HTR-8/SVneo (cell line): ENCODE results near the gene MAP3K9.

ENCODE experiments used
- DNase-seq: peaks from one replicate; pipeline ENCODE4 v3.0.0; 2011; ENCODE audit warnings: low spot score, mixed read lengths; ENCODE audit not compliant: insufficient read length
- FAIRE-seq: peaks from 2 replicates; lab custom pipeline; 2011; peaks lifted over from hg19 to GRCh38; lab: Jason Lieb, UNC

The MAP3K9 gene

DNA sequence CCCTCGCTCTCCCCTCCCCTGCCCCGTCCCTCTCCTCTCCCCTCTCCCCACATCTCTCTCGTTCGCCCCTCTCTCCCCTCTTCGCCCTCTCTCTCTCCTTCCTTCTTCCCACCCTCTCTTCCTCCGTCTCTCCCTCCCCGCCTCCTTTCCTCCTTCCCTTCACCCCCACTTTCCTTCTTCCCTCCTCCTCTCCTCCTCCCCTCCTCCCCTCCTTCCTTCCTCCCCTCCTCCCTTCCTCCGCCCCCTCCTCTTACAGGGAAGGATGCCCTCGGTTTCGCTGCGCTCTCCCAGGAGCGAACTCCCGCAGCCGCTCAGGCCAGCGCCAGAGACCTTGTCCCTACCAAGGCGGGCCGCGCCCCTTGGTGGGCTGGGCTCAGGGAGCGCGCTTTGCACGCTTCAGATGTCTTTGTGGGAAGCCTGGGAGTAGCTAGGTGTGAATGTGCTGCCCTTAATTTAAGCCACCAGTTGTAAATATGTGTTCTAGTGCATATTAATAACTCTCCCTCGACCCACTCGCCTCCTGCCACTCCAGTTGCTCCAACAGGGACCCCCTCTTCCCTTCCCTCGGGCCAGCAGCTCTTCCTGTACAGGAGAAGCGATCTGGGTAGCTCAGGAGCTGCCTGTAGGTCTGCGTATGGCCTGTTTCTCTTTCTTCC is 13.3 kb upstream of the MAP3K9 start:
- DNase-seq = peak; percentile 76
- no peak for FAIRE-seq

DNA sequence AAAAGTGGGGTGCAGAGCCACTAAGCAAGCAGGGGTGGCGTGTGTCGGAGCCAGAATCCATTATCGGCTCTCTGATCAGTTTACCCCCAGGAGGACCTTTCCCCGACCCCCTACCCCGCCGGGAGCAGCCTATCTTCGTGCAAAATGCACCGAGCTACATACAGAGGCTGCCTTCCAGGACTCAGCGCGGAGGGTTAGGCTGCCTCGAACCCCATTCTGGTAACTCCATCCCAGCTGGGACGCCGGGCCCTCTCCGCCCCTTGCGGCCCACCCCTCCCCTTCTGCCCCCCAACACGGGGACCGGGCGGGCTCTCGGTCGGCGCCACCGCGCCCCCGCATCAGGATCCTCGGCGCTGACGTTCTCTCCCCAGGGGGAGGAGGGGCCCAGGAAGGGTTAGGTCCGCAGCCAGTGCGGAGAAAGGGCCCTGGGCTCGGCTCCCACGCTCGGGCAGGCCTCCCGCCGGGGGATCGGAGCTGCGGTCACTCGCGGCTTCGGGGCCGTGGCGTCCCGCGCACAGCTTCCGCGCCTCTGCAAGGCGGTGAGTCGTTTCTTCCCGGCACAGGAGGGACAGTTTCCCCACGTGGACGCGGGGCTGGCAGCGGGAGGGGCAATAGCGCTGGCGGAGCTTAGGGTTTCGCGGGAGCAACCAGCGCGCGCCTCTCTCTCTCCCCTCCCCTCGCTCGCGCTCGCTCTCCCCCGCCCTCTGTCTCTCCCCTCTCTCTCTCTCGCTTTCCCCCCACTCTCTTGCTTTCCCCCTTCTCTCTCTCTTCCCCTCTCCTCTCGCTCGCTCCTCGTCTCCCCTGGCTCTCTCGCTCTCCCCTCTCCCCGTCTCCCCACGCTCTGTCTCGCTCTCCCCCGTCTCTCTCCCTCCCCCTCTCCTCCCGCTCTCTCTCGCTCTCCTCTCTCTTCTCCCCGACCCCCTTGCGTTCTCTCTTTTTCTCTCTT is 12.5 kb upstream of the MAP3K9 start:
- peak; percentile 95 for FAIRE-seq
- peak; percentile 83 for DNase-seq

DNA sequence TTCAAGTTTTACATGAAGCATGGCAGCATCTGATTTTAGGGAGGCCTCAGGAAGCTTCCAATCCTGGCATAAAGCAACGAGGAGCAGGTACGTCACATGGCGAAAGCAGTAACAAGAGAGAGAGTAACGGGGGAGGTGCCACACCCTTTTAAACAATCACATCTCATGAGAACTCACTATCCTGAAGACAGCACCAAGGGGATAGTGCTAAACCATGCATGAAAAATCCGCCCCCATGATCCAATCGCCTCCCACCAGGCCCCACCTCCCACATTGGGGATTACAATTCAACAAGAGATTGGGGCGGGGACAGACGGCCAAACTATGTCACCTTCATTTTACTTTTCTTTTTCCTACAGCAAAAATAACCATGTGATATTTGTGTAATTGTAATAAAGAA is 7.2 kb upstream of the MAP3K9 start:
- FAIRE-seq = no peak
- no peak for DNase-seq

DNA sequence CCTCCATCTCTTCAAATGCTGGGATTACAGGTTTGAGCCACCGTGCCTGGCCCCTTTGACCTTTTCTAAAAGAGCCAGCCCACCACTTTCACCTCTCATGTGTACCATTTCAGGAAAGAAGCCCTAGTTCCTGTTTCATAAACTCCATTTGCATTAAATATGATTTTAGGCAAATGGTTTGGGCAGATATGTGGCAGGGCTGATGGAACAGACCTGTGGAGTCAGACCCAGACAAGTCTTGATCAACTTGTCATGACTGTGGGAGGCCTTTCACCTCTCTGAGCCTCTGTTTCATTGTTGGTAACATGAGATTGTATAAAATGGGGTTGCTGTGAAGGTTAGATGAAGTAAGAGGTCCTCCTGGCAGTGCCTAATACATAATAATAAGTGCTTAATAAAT is 5.2 kb upstream of the MAP3K9 start:
- FAIRE-seq (peak; percentile 69), DNase-seq (no peak)

DNA sequence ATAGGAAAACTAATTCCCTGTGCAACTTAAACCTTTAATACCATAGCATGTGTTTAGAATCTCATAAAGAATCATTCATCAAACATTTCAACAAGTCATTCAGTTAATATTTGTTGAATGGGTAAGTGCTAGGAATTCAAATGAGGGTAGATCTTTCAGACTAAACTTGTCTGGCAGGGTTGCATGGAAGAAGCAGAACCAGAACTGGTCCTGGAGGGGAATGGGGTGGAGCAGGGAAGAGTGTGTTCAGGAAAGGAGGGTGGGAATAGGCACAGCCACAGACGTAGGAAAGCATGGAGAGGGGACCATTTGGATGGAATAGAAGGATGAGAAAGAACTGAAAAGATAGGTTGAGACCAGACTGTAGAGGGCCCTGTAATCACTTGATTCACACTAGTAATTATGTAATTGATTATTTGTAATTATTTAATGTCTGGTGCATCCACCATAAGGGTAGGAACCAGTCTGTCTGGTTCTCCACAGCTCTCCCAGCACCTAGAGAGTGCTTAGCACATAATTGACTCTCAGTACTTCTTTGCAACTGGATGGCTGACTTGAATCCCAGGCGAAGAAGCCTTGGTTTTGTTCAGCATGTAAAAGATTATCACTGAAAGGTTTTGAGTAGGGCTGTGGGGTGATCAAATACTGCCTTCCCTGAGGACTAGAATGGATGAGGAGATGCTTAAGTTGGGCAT is 3.0 kb upstream of the MAP3K9 start:
- FAIRE-seq (peak; percentile 83), DNase-seq (no peak)

DNA sequence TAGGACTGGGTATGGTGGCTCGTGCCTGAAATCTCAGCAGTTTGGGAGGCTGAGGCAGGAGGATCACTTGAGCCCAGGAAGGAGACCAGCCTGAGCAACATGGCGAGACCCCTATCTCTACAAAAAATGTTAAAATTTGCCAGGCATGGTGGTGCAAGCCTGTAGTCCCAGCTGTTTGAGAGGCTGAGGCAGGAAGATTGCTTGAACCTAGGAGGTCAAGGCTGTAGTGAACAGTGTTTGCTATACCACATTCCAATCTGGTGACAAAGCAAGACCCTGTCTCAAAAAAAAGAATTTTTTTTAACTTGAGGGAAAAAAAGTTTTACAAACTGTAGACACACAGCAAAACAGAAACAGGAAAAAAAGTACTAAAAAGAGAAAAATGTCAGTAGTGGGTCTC is 2.3 kb upstream of the MAP3K9 start:
- DNase-seq (no peak), FAIRE-seq (no peak)

DNA sequence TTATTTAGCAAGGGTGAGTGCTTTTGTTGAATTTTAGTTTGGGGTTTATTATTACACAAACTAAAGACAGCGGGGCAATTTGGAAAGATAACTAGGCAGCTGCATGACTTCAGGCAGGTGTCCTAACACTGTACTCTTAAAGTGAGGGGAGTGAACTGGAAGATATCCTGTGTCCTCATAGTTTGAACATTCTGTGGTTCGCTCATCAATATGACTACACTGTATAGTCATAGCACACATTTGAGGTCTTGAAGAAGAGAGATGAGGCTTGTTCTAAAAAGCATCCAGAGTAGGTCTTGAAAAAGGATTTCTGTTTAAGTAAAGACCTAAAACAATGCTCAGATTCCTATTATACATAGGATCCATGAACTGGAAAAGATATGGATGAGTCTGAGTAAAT is 1.7 kb upstream of the MAP3K9 start:
- DNase-seq (no peak), FAIRE-seq (peak; percentile 96)

DNA sequence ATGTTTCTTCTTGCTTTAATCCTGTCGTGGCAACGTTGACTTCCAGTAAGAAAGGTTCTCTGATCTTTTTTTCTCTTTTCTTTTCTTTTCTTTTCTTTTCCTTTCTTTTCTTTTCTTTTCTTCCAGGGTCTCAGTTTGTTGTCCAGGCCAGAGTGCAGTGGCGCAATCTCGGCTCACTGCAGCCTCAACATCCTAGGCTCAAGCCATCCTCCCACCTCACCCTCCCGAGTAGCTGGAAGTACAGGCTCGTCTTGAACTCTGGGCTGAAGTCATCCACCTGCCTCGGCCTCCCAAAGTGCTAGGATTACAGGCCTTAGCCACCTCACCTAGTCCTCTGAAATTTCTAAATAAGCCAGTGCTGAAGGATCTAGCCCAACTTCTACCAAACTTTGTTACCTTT is 1.3 kb upstream of the MAP3K9 start:
- FAIRE-seq (no peak), DNase-seq (no peak)

DNA sequence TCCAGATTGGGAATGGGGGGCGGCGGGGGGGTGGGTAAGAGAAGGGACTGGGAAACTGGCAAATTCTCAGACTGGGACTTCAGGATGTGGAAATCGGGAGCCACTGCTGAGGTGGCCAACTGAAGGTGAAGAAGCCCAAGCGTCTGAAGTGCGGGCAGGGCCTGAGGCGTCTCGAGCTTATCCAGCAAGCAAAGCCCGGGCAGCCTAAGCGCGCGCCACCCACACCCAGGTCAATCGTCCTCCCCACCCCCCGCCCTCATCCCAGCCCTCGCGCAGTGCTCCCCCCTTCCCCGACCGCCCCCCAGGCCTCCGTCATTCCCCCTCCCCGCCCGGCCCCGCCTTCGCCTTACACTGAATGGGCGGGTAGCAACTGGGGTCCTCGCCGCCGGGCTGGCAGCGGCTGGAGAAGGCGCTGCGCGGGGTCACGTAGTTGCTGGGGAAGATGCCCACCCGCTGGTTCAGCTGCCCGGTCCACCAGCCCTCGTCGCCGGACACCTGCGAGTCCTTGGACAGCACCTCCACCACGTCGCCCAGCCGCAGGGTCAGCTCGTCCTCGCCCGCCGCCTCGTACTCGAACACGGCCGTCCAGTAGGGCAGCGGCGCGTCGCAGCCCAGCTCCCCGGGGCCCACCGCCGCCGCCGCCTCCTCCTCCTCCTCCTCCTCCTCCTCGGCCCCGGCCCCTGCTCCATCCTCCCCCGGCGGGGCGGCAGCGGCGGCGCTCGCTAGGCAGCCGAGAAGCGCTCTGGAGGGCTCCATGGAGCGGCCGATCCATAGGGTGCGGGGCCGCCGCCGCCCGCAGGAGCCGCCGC is 693 bp downstream of the MAP3K9 start:
- DNase-seq (peak; percentile 79), FAIRE-seq (no peak)

DNA sequence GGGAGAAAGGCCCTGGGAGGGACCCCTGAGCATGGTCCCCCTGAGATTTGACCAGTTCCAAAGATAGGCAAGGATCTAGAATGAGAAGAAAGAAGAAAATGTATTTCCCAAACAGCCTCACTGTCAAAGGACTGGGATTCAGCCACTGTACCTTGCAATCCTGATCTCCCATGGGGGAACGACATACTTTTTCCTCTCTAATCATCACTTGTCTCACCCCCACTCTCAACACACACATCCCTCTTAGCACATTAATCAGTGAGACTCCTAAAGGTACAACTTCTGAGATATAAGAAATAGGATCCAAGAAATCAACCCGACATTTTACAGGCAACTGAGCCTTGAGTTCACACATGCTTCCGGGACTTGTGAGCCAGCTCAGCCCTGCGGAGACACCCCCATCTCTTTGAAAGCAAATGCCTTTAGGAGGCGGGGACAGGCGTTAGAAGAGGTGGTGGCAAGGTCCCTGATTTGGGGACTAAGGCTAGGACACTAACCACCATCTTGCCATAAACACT is 1.4 kb downstream of the MAP3K9 start:
- DNase-seq = peak; percentile 80
- no peak for FAIRE-seq

DNA sequence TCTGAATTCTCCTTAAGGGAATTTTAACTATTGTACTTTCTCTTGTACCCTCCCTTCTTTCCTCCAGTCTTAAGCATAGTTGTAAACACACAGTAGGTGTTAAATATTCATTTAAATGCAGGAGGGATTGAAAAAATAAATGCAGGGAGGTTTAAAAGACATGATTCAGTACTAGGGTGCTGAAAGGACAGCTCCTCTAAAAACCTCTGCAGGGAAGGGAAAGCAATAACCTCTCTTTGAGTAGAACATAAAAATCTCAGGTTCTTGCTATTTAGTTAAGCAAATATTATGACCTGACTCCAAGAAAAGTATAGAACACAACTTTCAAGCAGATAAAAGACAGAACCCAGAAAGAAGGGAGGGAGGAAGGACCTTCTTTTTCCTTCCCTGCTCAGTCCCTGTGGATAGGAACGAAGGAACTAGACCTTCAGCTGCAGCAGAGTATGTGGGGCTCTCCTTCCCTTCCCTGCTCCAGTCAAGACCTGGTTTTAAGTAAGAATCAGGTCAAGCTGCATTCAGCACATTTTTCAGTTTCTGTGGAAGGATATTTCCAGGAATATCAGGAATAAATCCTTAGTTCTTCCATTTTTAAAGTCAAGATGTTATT is 4.7 kb downstream of the MAP3K9 start:
- peak; percentile 83 for FAIRE-seq
- DNase-seq = no peak

DNA sequence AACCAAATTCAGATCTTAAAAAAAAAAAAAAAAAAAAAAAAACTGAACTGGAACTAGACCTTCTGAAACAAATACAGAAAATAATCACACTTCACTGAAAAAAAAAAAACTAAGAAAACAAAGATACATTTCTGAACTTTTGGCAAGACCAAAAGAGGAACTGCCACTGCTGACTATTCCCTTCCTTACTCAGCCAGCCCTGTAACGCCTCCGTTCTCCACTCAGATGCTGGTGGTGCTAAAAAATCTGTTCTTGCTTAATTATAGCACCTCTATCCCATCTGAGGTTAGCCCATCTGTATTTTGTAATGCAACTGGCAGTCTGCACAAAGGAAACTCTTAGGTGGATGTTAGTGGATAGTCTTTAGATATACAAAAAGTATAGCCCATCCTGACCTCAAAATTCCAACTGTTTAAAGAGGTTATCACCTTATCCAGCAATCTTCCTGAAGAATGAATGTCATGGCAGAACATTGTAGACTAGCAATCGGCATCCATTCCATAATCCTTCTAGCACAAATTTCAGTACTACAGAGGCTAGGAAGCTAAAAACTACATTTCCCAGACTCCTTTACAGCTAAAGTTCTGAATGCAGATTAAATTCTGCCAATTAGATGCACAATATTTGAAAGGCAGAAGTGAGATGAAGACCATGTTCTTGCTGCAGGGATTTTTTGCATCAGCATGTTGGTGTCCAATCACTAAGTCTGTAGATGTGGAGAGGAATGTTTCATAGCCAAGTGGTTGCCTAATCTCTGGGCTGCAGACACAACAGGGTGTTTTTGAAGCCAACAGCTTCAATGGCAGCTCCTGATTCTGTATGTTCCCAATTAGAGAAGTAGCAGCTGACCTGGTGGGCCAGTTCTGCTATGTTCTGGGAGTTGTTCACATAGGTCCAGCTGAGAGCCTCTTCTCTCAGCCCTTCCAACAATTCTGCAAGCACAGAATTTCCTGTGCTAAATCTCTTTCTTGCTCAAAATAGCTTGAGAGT is 5.7 kb downstream of the MAP3K9 start:
- DNase-seq = no peak
- FAIRE-seq = peak; percentile 65

DNA sequence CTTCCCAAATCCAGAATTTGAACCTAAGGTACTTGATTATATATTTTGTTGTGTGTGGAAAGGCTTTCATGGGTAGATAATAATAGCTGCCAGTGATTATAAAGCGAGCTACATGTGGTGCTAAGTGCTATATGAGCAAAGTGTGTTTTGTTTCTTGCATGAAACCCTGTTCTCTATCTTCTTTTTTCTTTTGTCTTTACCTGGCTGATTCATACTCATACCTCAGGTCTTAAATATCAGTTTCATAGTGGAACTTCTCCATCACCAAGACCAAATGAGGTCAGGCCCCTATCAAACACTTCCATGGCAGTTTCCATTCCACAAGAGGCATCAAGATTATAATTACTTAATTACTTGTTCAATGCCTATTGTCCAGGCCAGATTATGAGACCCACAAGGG is 6.9 kb downstream of the MAP3K9 start:
- DNase-seq (no peak), FAIRE-seq (peak; percentile 13)

DNA sequence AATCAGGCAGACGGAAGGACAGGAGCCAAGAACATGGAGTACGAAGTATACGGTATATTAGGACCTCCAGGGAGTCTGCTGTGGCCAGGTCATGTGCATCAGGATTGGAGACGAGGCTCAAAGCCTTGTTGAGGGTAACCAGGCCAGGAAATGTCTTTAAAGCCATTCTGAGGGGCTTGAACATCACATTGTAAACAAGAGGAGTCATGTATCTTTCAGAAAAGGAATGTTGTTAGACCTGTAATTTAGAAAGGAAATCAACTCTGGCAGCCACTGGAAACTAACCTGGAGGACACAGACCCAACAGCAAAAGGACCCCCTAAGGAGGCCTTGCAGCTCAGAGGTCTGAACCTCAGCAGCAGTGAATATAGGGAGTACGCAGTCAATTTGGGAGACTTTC is 7.5 kb downstream of the MAP3K9 start:
- DNase-seq (no peak), FAIRE-seq (peak; percentile 77)

DNA sequence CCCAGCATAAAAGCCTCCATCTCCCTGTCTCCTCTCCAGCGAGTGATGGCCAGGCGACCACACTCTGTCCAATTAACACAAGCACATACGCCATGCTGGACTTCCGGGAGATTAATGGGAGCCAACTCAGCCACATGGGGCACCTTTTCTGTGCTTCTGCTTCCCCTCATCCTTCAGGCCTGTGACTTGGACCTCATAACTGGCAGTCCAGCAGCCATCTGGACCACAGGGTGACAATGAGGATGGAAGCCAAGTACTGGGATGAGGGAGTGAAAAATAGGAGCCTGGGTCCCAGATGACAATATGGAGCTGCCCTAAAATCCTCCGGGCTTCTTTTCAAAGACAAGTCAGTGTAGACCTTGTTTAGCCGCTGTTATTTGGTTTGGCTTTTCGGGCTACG is 12.8 kb downstream of the MAP3K9 start:
- DNase-seq (no peak), FAIRE-seq (peak; percentile 94)

DNA sequence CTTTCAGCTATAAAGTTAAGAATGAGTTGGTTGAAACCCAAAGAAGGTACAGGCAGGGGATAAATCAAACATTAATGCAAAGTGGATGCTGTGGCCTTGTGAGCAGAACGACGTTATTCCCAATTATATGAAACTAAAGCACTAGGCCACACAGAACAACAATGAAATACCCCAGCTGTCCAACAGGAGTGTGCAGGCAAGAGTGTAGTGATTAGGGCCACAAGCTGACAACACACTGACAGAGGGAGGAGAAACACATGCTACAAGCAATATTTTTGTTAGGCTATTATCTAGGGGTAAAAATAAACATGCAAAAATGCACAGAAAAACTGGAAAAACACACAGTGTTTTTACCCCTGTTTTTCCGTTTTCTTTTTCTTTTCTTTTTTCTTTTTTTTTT is 15.0 kb downstream of the MAP3K9 start:
- DNase-seq = no peak
- peak; percentile 92 for FAIRE-seq

DNA sequence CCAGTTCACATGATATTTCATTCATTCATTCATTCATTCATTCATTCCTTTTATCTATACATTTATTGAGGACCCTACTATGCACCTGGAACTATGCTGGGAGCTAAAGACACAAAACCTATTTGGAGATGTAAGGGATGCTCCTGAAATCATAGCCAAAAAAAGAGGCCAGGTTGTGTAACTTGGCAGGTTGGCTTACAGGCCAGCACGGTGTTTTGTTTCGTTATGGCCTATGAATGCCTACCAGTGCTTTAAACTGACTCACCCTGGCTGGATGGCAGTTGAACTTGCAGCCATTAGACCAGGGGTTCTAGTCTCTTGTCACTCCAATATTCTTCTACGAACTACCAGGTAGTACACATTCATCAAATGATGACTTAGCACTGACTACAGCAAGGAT is 15.7 kb downstream of the MAP3K9 start:
- DNase-seq = no peak
- FAIRE-seq = no peak

DNA sequence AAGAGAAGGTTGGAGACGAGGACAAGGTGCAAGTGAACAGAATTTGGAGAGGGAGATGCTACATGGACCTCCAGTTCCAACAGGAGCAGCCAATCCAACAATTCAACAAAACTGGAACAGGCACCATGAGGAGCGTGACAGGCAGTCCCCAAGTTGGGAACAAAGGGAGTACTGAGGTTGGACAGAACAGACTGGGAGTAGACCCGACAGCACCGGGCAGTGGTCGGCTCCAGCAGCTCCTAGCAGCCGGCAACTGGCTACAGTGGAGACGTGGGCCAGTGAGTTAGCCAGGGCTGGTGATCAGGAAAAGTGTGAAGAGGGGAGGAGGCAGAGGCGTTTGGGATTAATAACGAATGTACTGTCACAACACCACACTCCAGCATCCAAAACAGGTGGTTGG is 16.4 kb downstream of the MAP3K9 start:
- DNase-seq = no peak
- FAIRE-seq = peak; percentile 90
